T-cell (primary cell): ENCODE measurements around the gene HAVCR2. TPM values are rescaled to one million over a fixed set of nuclear protein-coding genes. Genes with fewer than 3 reads are reported as not detected.
"Not testable (repeated sequence)": the region's sequence is repeated elsewhere in the genome, so short reads cannot be mapped to it uniquely, and the experiment has no call there.

Source experiments
- ATAC-seq, 4 experiments: fragments of 200-7000 bp in 3 of 4; fragments of 150-1000 bp in 1 of 4; cut with Tn5 transposase; replicated peaks in 1 of 4; 1 replicate in 3 of 4; 2 replicates in 1 of 4; pipeline ENCODE4 v1.10.0; 2021; ENCODE audit warnings: moderate library complexity in 3 of 4, mild to moderate bottlenecking in 2 of 4, moderate number of reproducible peaks in 1 of 4
- CTCF ChIA-PET, 2 donors: fragments of 300-600 bp; sonication (Branson Sonifier 250); formaldehyde crosslinking; loops; one replicate each; lab custom pipeline; 2022; ENCODE audit warnings: antibody characterized with exemption in 2 of 2; lab: Charles Lee
- POLR2A ChIA-PET, 2 donors: fragments of 300-600 bp; sonication (Branson Sonifier 250); formaldehyde crosslinking; loops; one replicate each; lab custom pipeline; 2022; ENCODE audit warnings: antibody characterized with exemption in 2 of 2; lab: Charles Lee
- DNase-seq, 35 experiments: peaks; one replicate each; pipeline versions ENCODE4 v3.0.0 to v3.0.0-alpha.2; 2013 to 2023
- H3K27ac ChIP-seq: one replicate; pipeline ENCODE4 v1.5.1; 2013; ENCODE audit warnings: low read length
- H3K27me3 ChIP-seq, 2 experiments: replicated peaks in 1 of 2; 1 replicate in 1 of 2; 2 replicates in 1 of 2; pipeline versions ENCODE4 v1.6.1 to v1.7.0; 2013; ENCODE audit warnings: low read length in 1 of 2, mixed read lengths in 1 of 2; ENCODE audit not compliant: control insufficient read depth in 2 of 2, insufficient read depth in 2 of 2; ENCODE audit errors: extremely low read depth in 1 of 2
- H3K36me3 ChIP-seq, 2 donors: 1 replicate in 1 of 2; 2 replicates in 1 of 2; pipeline versions ENCODE4 v1.6.1 to v1.7.0; 2013; ENCODE audit warnings: low read length in 1 of 2; ENCODE audit not compliant: control insufficient read depth in 2 of 2, insufficient read depth in 1 of 2; ENCODE audit errors: extremely low read depth in 1 of 2
- H3K4me1 ChIP-seq, 2 experiments: 1 replicate in 1 of 2; 2 replicates in 1 of 2; pipeline versions ENCODE4 v1.6.1 to v1.7.0; 2013; ENCODE audit warnings: low read length in 2 of 2, mixed read lengths in 1 of 2; ENCODE audit not compliant: insufficient read depth in 2 of 2, control insufficient read depth in 1 of 2; ENCODE audit errors: extremely low read depth in 1 of 2
- H3K4me3 ChIP-seq, 2 donors: 1 replicate in 1 of 2; 2 replicates in 1 of 2; pipeline versions ENCODE4 v1.5.1 to v1.7.0; 2013; ENCODE audit warnings: mild to moderate bottlenecking in 2 of 2, low read length in 1 of 2, moderate library complexity in 1 of 2; ENCODE audit not compliant: control insufficient read depth in 1 of 2; ENCODE audit errors: extremely low read depth in 1 of 2
- H3K9me3 ChIP-seq: 2 replicates; pipeline ENCODE4 v1.7.0; 2013
- H3K27ac Mint-ChIP-seq, 2 donors: one replicate each; pipeline ENCODE4 v1.8.0; 2020 to 2021; ENCODE audit warnings: mild to moderate bottlenecking in 2 of 2, mixed read lengths in 2 of 2
- H3K27me3 Mint-ChIP-seq, 2 donors: one replicate each; pipeline ENCODE4 v1.8.0; 2021 to 2022; ENCODE audit warnings: mixed read lengths in 2 of 2
- H3K36me3 Mint-ChIP-seq: one replicate; pipeline ENCODE4 v1.8.0; 2021; ENCODE audit warnings: mixed read lengths
- H3K4me1 Mint-ChIP-seq, 3 donors: one replicate each; pipeline ENCODE4 v1.8.0; 2020 to 2022; ENCODE audit warnings: mixed read lengths in 3 of 3, mild to moderate bottlenecking in 1 of 3
- H3K4me3 Mint-ChIP-seq, 3 donors: one replicate each; pipeline ENCODE4 v1.8.0; 2020 to 2022; ENCODE audit warnings: mild to moderate bottlenecking in 3 of 3, mixed read lengths in 3 of 3, moderate library complexity in 3 of 3
- H3K9me3 Mint-ChIP-seq, 3 donors: one replicate each; pipeline ENCODE4 v1.8.0; 2020 to 2022; ENCODE audit warnings: mixed read lengths in 3 of 3
- WGBS: methylation state at CpG from one replicate; pipeline ENCODE4 v1.1.5; 2013; ENCODE audit warnings: missing lambda C conversion rate; ENCODE audit not compliant: insufficient coverage; 5-methylcytosine and 5-hydroxymethylcytosine counted together
- total RNA-seq, 35 experiments: library from RNA in 6 of 35; stranded (reverse) in 6 of 35; fragments of 120-200 nt in 1 of 35; gene quantifications; one replicate each; pipeline versions ENCODE4 v1.2.1 to v1.2.4 and lab custom pipeline; 2013 to 2026

The HAVCR2 gene
- total RNA-seq, 5 donors from 2014 or later (not counting 1 experiment from before 2014, with no cell fraction given) = 2.2 to 4.6 (median 3.2) TPM

DNA sequence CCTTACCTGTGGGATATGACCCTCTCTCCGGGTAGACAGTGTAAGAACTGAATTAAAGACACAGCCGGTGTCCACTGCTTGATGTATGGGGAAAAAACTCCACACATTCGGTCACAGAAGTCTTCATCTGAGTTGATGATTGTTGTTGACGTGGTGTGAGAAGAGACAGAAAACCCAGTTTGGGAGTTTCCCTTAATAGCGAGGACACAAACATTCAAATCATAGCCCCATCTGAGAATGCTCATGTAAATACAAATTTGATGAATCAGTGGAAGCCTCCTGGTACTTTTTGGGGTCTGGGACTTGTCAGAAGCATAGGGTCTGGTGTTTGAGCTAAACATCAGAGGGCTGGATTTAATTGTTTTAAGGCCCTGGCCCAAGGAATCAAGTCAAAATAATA, 60.9 kb downstream of the HAVCR2 start:
- Mint-ChIP-seq H3K4me3 (peak overlapping the region in 2 of 3 donors; percentile 74 to 75), H3K4me1 (peaks cover 61 to 66% (median 63%) of the 10 kb centered on the region in 3 donors), H3K9me3 (no peaks in the 10 kb centered on the region), H3K27me3 (no peaks in the 10 kb centered on the region), H3K27ac (peak overlapping the region; percentile 36 to 92), H3K36me3 (no peaks in the 10 kb centered on the region)
- no CpG with 5 or more reads among the region's 5 CpGs for WGBS
- Histone ChIP-seq H3K27me3 (no peaks in the 10 kb centered on the region), H3K27ac (no peak overlapping the region), H3K4me1 (peaks cover 8 to 11% of the 10 kb centered on the region in 2 experiments), H3K9me3 (no peaks in the 10 kb centered on the region), H3K36me3 (no peaks in the 10 kb centered on the region), H3K4me3 (no peak overlapping the region)
- DNase-seq (no peak), ATAC-seq (no peak)
- POLR2A ChIA-PET = interaction anchor here in 1 of 2 donors (0.5 kb wide), 1 partner anchor 34 kb away, joined by 3 read pairs; no protein-coding TSS in a partner anchor
- CTCF ChIA-PET = no interaction called here

DNA sequence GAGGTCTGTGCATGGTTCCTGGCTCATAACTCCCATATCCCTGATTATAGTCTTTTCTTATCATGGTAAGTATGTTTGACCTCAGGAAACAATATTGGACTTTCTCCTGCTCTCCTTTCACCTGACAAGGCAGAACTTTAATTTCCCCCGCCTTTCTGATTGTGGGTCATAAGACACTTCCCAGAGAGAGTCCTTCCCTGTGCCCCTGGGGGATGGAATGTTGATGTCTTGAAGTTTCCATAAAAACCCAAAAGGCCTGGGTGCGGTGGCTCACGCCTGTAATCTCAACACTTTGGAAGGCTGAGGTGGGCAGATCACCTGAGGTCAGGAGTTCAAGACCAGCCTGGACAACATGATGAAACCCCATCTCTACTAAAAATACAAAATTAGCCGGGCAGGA, 61.8 kb downstream of the HAVCR2 start:
- not testable (repeated sequence) for H3K36me3 ChIP-seq, H3K9me3 ChIP-seq, H3K27me3 ChIP-seq, H3K27me3 Mint-ChIP-seq, H3K9me3 Mint-ChIP-seq, H3K4me3 Mint-ChIP-seq, DNase-seq, H3K27ac ChIP-seq, H3K4me3 ChIP-seq, H3K36me3 Mint-ChIP-seq, ATAC-seq
- POLR2A ChIA-PET = interaction anchor here in 1 of 2 donors (0.6 kb wide), 1 partner anchor 16 kb away, joined by 6 read pairs; no protein-coding TSS in a partner anchor
- Mint-ChIP-seq H3K27ac (peak overlapping the region; percentile 32 to 92), H3K4me1 (peaks cover 61 to 66% (median 63%) of the 10 kb centered on the region in 3 donors)
- CTCF ChIA-PET = interaction anchor here in 1 of 2 donors (0.6 kb wide), 1 partner anchor 84 kb away, joined by 4 read pairs; no protein-coding TSS in a partner anchor
- 100% methylated on average over 2 of the region's 4 CpGs for WGBS
- peaks cover 8 to 11% of the 10 kb centered on the region in 2 experiments for H3K4me1 ChIP-seq

DNA sequence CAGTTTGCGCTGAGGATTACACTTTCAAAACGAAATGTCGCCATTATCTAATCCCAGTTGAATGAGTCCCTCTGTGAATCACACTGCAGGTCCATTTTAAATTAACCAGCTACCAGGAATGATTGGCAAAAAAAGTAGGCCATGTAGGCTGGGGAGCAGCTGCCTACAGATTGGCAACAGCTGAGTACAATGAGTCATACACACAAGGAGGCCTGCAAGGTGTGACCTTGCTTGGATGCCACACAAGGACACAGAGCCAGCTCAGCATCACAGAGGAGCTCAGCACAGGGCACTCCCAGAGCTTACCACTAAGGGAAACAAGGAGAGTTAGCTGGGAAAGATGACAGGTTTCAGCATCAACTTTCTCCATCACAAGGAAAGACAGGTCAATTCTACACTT, 62.8 kb downstream of the HAVCR2 start:
- Histone ChIP-seq H3K36me3 (no peaks in the 10 kb centered on the region), H3K4me1 (peaks cover 8 to 11% of the 10 kb centered on the region in 2 experiments), H3K27me3 (no peaks in the 10 kb centered on the region), H3K9me3 (no peaks in the 10 kb centered on the region), H3K4me3 (no peak overlapping the region), H3K27ac (no peak overlapping the region)
- H3K27ac Mint-ChIP-seq = peak overlapping the region in 1 of 2 donors; percentile 40
- peaks cover 2% of the 10 kb centered on the region for H3K36me3 Mint-ChIP-seq
- no CpG with 5 or more reads among the region's 3 CpGs for WGBS
- peak in 2 of 4 experiments; percentile 56 to 59 for ATAC-seq
- DNase-seq = no peak
- no peaks in the 10 kb centered on the region for H3K27me3 Mint-ChIP-seq
- no peak overlapping the region for H3K4me3 Mint-ChIP-seq
- ChIA-PET POLR2A (interaction anchor here in 1 of 2 donors (0.6 kb wide), 1 partner anchor 20 kb away, joined by 4 read pairs; no protein-coding TSS in a partner anchor), CTCF (interaction anchor here in 1 of 2 donors (0.6 kb wide), 1 partner anchor 85 kb away, joined by 4 read pairs; no protein-coding TSS in a partner anchor)
- H3K4me1 Mint-ChIP-seq = peaks cover 54 to 59% (median 55%) of the 10 kb centered on the region in 3 donors
- H3K9me3 Mint-ChIP-seq = no peaks in the 10 kb centered on the region

DNA sequence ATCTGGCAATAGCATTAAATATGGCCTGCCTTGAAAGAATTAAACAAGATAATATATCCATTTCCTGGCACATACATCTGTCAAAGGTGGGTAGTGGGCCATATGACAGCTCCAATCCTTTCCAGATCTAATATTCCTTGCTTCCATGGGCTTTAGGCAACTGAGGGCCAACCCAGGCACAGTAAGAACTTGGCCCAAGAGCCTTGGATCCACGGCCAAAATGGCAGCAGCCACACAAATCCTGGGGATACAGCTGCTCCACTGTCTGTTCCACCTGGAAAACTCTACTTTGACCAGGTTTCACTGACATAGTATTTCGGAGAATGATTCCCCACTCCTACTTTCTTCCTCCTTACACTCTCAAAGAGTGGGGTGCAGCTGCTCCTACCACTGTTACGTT, 63.2 kb downstream of the HAVCR2 start:
- Histone ChIP-seq H3K4me3 (no peak overlapping the region), H3K4me1 (peaks cover 8% of the 10 kb centered on the region in 2 experiments), H3K9me3 (no peaks in the 10 kb centered on the region), H3K27me3 (no peaks in the 10 kb centered on the region), H3K27ac (no peak overlapping the region), H3K36me3 (no peaks in the 10 kb centered on the region)
- no peak overlapping the region for H3K27ac Mint-ChIP-seq
- H3K36me3 Mint-ChIP-seq = peaks cover 2% of the 10 kb centered on the region
- H3K9me3 Mint-ChIP-seq = no peaks in the 10 kb centered on the region
- 36% methylated on average over 2 of the region's 3 CpGs for WGBS
- no peak for DNase-seq
- H3K4me1 Mint-ChIP-seq = peaks cover 50 to 54% (median 51%) of the 10 kb centered on the region in 3 donors
- no peaks in the 10 kb centered on the region for H3K27me3 Mint-ChIP-seq
- POLR2A ChIA-PET = no interaction called here
- H3K4me3 Mint-ChIP-seq = no peak overlapping the region
- no peak for ATAC-seq
- CTCF ChIA-PET = no interaction called here

DNA sequence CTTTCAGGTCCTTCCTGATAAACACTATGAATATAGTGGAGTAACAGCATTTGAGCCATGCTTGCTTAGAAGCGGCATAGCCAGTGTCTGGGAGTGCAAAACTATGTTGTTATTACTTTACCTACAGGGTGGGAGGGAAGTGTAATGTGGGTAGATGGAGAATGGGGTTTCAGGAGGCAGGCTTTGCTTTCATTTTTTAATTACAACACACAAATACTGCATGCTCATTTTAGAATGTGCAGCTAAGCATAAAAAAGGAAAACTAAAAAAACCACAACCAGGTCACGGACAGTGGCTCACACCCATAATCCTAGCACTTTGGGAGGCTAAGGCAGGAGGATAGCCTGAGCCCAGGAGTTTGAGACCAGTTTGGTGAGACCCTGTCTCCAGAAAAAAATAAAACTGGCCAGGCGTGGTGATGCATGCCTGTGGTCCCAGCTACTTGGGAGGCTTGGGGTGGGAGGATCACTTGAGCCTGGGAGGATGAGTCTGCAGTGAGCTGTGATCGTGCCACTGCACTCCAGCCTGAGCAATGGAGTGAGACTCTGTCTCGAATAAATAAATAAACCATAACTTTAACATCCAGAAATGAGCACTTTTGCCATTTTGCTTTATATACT, 70.2 kb downstream of the HAVCR2 start:
- Histone ChIP-seq H3K27ac (no peak overlapping the region), H3K36me3 (no peaks in the 10 kb centered on the region), H3K4me1 (peaks cover 0 to 6% of the 10 kb centered on the region in 2 experiments), H3K27me3 (no peaks in the 10 kb centered on the region), H3K4me3 (no peak overlapping the region), H3K9me3 (no peaks in the 10 kb centered on the region)
- CTCF ChIA-PET = interaction anchor here in 1 of 2 donors (0.6 kb wide), 1 partner anchor 43 kb away, joined by 8 read pairs; no protein-coding TSS in a partner anchor
- no peaks in the 10 kb centered on the region for H3K27me3 Mint-ChIP-seq
- POLR2A ChIA-PET = no interaction called here
- H3K4me3 Mint-ChIP-seq = no peak overlapping the region
- H3K27ac Mint-ChIP-seq = peak overlapping the region; percentile 1 to 81
- DNase-seq = no peak
- H3K9me3 Mint-ChIP-seq = no peaks in the 10 kb centered on the region
- peaks cover 12% of the 10 kb centered on the region for H3K36me3 Mint-ChIP-seq
- peaks cover 9 to 13% (median 13%) of the 10 kb centered on the region in 3 donors for H3K4me1 Mint-ChIP-seq
- peak in 1 of 4 experiments; percentile 6 for ATAC-seq
- 63% methylated on average over 2 of the region's 5 CpGs for WGBS
